PC-9 (cell line): ENCODE results near the gene LRIG2. TPM values are rescaled to one million over a fixed set of nuclear protein-coding genes. Genes with fewer than 3 reads are reported as not detected.

Source experiments
- BruUV-seq: library from RNA; stranded (reverse); fragments of 400-500 nt; replicated peaks from 2 replicates; lab custom pipeline; 2021; lab: Mats Ljungman, UMichigan
- CTCF ChIA-PET: fragments of 300-600 bp; sonication (Branson Sonifier 250); formaldehyde crosslinking; loops from one replicate; lab custom pipeline; 2022; ENCODE audit warnings: antibody characterized with exemption; lab: Charles Lee
- POLR2A ChIA-PET: fragments of 300-600 bp; sonication (Branson Sonifier 250); formaldehyde crosslinking; loops from one replicate; lab custom pipeline; 2022; ENCODE audit warnings: antibody characterized with exemption; ENCODE audit not compliant: unreplicated experiment; lab: Charles Lee
- DNase-seq, 2 experiments: peaks; one replicate each; pipeline versions ENCODE4 v3.0.0 to v3.0.0-alpha.2; 2015 to 2022; ENCODE audit warnings: mixed read lengths in 1 of 2
- H2AFZ ChIP-seq: fragments of 200-600 bp; sonication (generic); 2 replicates; pipeline ENCODE4 v1.8.1; 2017; ENCODE audit warnings: antibody characterized with exemption
- H3F3A ChIP-seq: fragments of 200-600 bp; sonication (generic); 2 replicates; pipeline ENCODE4 v1.8.1; 2017; ENCODE audit warnings: antibody characterized with exemption, mild to moderate bottlenecking, low read depth; ENCODE audit not compliant: insufficient read depth
- H3K27ac ChIP-seq: fragments of 200-600 bp; sonication (generic); 2 replicates; pipeline ENCODE4 v1.6.1; 2016; ENCODE audit warnings: mixed run types
- H3K27me3 ChIP-seq: fragments of 200-600 bp; sonication (generic); 2 replicates; pipeline ENCODE4 v1.6.1; 2016; ENCODE audit warnings: low read depth, mixed run types; ENCODE audit not compliant: insufficient read depth
- H3K36me3 ChIP-seq: fragments of 200-600 bp; sonication (generic); 2 replicates; pipeline ENCODE4 v1.6.1; 2016; ENCODE audit warnings: low read depth, mixed run types
- H3K4me1 ChIP-seq: fragments of 200-600 bp; sonication (generic); replicated peaks from 2 replicates; pipeline ENCODE4 v1.6.1; 2016; ENCODE audit warnings: mixed run types; ENCODE audit not compliant: insufficient read depth
- H3K4me2 ChIP-seq: fragments of 200-600 bp; sonication (generic); 2 replicates; pipeline ENCODE4 v1.6.1; 2017; ENCODE audit warnings: mixed run types
- H3K4me3 ChIP-seq: fragments of 200-600 bp; sonication (generic); 2 replicates; pipeline ENCODE4 v1.6.1; 2016; ENCODE audit warnings: mixed run types
- H3K79me2 ChIP-seq: fragments of 200-600 bp; sonication (generic); 2 replicates; pipeline ENCODE4 v1.6.1; 2017; ENCODE audit warnings: low read depth, mixed run types
- H3K9me2 ChIP-seq: fragments of 200-600 bp; sonication (generic); 2 replicates; pipeline ENCODE4 v1.8.1; 2017; ENCODE audit warnings: mild to moderate bottlenecking; ENCODE audit not compliant: insufficient read depth
- H3K9me3 ChIP-seq: fragments of 200-600 bp; sonication (generic); 2 replicates; pipeline ENCODE4 v1.8.1; 2016; ENCODE audit warnings: low read depth; ENCODE audit not compliant: insufficient read depth
- H4K20me1 ChIP-seq: fragments of 200-600 bp; sonication (generic); 2 replicates; pipeline ENCODE4 v1.8.1; 2017; ENCODE audit not compliant: insufficient read depth
- CTCF ChIP-seq: fragments of 200-600 bp; sonication (generic); conservative IDR thresholded peaks from 2 replicates; pipeline ENCODE4 v1.6.1; 2017; ENCODE audit warnings: mixed run types, antibody characterized with exemption, mild to moderate bottlenecking, moderate library complexity
- EZH2 ChIP-seq: fragments of 200-600 bp; sonication (generic); IDR thresholded peaks from 2 replicates; pipeline ENCODE4 v1.8.0; 2017; ENCODE audit warnings: antibody characterized with exemption, low read depth
- intact Hi-C: fragments of 100-400 bp; cut with micrococcal nuclease; formaldehyde crosslinking; loops from one replicate; pipeline ENCODE4 v1.10.0; 2022; ENCODE audit not compliant: unreplicated experiment
- total RNA-seq: library from RNA; stranded (reverse); gene quantifications from 2 replicates; pipeline ENCODE4 v1.2.3, GENCODE V29; 2021

Gene LRIG2
- total RNA-seq, 1 experiment from 2014 or later = 10.6 TPM

GRCh38 chr1:113040718-113041412, 32.1 kb upstream of the LRIG2 start:
- Histone ChIP-seq H2AFZ (no peak overlapping the region), H3K9me3 (no peaks in the 10 kb centered on the region), H4K20me1 (no peaks in the 10 kb centered on the region), H3K9me2 (no peaks in the 10 kb centered on the region), H3K36me3 (no peaks in the 10 kb centered on the region), H3K4me1 (peaks cover 29% of the 10 kb centered on the region), H3K4me2 (no peak overlapping the region), H3K79me2 (no peaks in the 10 kb centered on the region), H3K27ac (no peak overlapping the region), H3F3A (peaks cover 11% of the 10 kb centered on the region), H3K27me3 (no peaks in the 10 kb centered on the region), H3K4me3 (no peak overlapping the region)
- TF ChIP-seq EZH2 = no peak
- TF ChIP-seq CTCF = no peak
- CTCF ChIA-PET = no interaction called here
- POLR2A ChIA-PET = interaction anchor here (0.7 kb wide), 1 partner anchor 1564 kb away, joined by 5 read pairs; no protein-coding TSS in a partner anchor
- DNase-seq = no peak
- intact Hi-C loops = no loop called here
- no TSS peak for BruUV-seq

GRCh38 chr1:113041569-113042284, 31.3 kb upstream of the LRIG2 start:
- ChIA-PET CTCF (interaction anchor here (0.5 to 1.8 kb wide), 12 partner anchors 31 to 326 kb away, joined by 3 to 16 read pairs (median 4); partner anchors contain the start of genes LRIG2 and PPM1J), POLR2A (interaction anchor here (0.7 to 0.9 kb wide), 3 partner anchors 49 to 136 kb away, joined by 4 to 16 read pairs (median 4); no protein-coding TSS in a partner anchor)
- no peak overlapping the region for H3K27ac ChIP-seq
- no peaks in the 10 kb centered on the region for H3K9me3 ChIP-seq
- intact Hi-C loops = loop anchor here (1.0 to 2.0 kb wide), 5 partner anchors 31 to 325 kb away; partner anchors contain the start of genes LRIG2 and SLC16A1
- no peak overlapping the region for H3K4me3 ChIP-seq
- no peaks in the 10 kb centered on the region for H3K36me3 ChIP-seq
- no peaks in the 10 kb centered on the region for H3K27me3 ChIP-seq
- H3K9me2 ChIP-seq = no peaks in the 10 kb centered on the region
- H2AFZ ChIP-seq = no peak overlapping the region
- H3K79me2 ChIP-seq = no peaks in the 10 kb centered on the region
- H4K20me1 ChIP-seq = no peaks in the 10 kb centered on the region
- no peak for DNase-seq
- H3K4me2 ChIP-seq = no peak overlapping the region
- H3K4me1 ChIP-seq = peaks cover 21% of the 10 kb centered on the region
- TF ChIP-seq EZH2 = no peak
- TF ChIP-seq CTCF = no peak
- no TSS peak for BruUV-seq
- peaks cover 11% of the 10 kb centered on the region for H3F3A ChIP-seq
